B cell (primary cell): ENCODE data around the gene OR10C1. TPM values are rescaled to one million over a fixed set of nuclear protein-coding genes. Genes with fewer than 3 reads are reported as not detected.

Source experiments
- ATAC-seq: fragments of 200-7000 bp; cut with Tn5 transposase; one replicate; pipeline ENCODE4 v1.10.0; 2021; ENCODE audit warnings: low read depth, mild to moderate bottlenecking, moderate number of reproducible peaks, moderate library complexity
- CTCF ChIA-PET: fragments of 350-600 bp; sonication (Branson Sonifier 250); formaldehyde crosslinking; loops from one replicate; lab custom pipeline; 2021; ENCODE audit warnings: antibody characterized with exemption, inconsistent platforms; lab: Charles Lee
- POLR2A ChIA-PET: fragments of 350-600 bp; sonication (Branson Sonifier 250); formaldehyde crosslinking; loops from one replicate; lab custom pipeline; 2021; ENCODE audit warnings: antibody characterized with exemption; lab: Charles Lee
- DNase-seq: peaks from one replicate; pipeline ENCODE4 v3.0.0; 2013
- H2AFZ ChIP-seq: 2 replicates; pipeline ENCODE4 v1.6.1; 2012; ENCODE audit warnings: mild to moderate bottlenecking, low read depth, low read length; ENCODE audit not compliant: insufficient read depth, poor library complexity, severe bottlenecking
- H3K27ac ChIP-seq, 2 donors: 1 replicate in 1 of 2; 2 replicates in 1 of 2; pipeline ENCODE4 v1.5.1; 2012 to 2013; ENCODE audit warnings: low read length in 2 of 2, mild to moderate bottlenecking in 2 of 2, moderate library complexity in 1 of 2
- H3K27me3 ChIP-seq, 4 experiments: fragments of 200-600 bp in 1 of 4; sonication (generic) in 1 of 4; replicated peaks in 1 of 4; 1 replicate in 2 of 4; 2 replicates in 2 of 4; pipeline versions ENCODE4 v1.6.1 to v1.7.0; 2013 to 2016; ENCODE audit warnings: low read length in 3 of 4, mild to moderate bottlenecking in 2 of 4, mixed read lengths in 1 of 4, moderate library complexity in 1 of 4; ENCODE audit not compliant: insufficient read depth in 4 of 4, control insufficient read depth in 3 of 4; ENCODE audit errors: control extremely low read depth in 1 of 4
- H3K36me3 ChIP-seq, 2 experiments: replicated peaks in 1 of 2; 1 replicate in 1 of 2; 2 replicates in 1 of 2; pipeline versions ENCODE4 v1.6.1 to v1.7.1; 2013; ENCODE audit warnings: low read length in 1 of 2; ENCODE audit not compliant: insufficient read depth in 2 of 2, control insufficient read depth in 1 of 2; ENCODE audit errors: control extremely low read depth in 1 of 2, extremely low read depth in 1 of 2
- H3K4me1 ChIP-seq, 2 donors: fragments of 200-600 bp in 1 of 2; sonication (generic) in 1 of 2; 1 replicate in 1 of 2; 2 replicates in 1 of 2; pipeline versions ENCODE4 v1.5.1 to v1.6.1; 2013 to 2017; ENCODE audit warnings: low read length in 2 of 2; ENCODE audit not compliant: control insufficient read depth in 2 of 2, insufficient read depth in 2 of 2
- H3K4me2 ChIP-seq: replicated peaks from 2 replicates; pipeline ENCODE3; 2012; ENCODE audit warnings: mild to moderate bottlenecking, low read depth, low read length; ENCODE audit not compliant: poor library complexity, severe bottlenecking
- H3K4me3 ChIP-seq, 5 experiments: fragments of 200-600 bp in 1 of 5; sonication (generic) in 1 of 5; 1 replicate in 3 of 5; 2 replicates in 2 of 5; pipeline versions ENCODE4 v1.5.1 to v1.7.0; 2011 to 2016; ENCODE audit warnings: low read length in 4 of 5, mild to moderate bottlenecking in 4 of 5, low read depth in 2 of 5, control low read depth in 1 of 5, moderate library complexity in 1 of 5; ENCODE audit not compliant: insufficient read depth in 1 of 5; ENCODE audit errors: control extremely low read depth in 1 of 5, extremely low read depth in 1 of 5
- H3K79me2 ChIP-seq: fragments of 200-600 bp; sonication (generic); one replicate; pipeline ENCODE4 v1.6.0; 2016; ENCODE audit warnings: low read length; ENCODE audit not compliant: control insufficient read depth, insufficient read depth
- H3K9ac ChIP-seq: fragments of 200-600 bp; sonication (generic); 2 replicates; pipeline ENCODE4 v1.6.1; 2017; ENCODE audit warnings: mild to moderate bottlenecking, low read length, moderate library complexity
- H3K9me3 ChIP-seq, 3 donors: one replicate each; pipeline versions ENCODE4 v1.6.1 to v1.7.1; 2013; ENCODE audit warnings: low read length in 2 of 3; ENCODE audit not compliant: control insufficient read depth in 2 of 3, insufficient read depth in 1 of 3; ENCODE audit errors: control extremely low read depth in 1 of 3
- H4K20me1 ChIP-seq: 2 replicates; pipeline ENCODE4 v1.6.0; 2012; ENCODE audit warnings: mild to moderate bottlenecking, low read length; ENCODE audit not compliant: insufficient read depth, control insufficient read depth, poor library complexity, severe bottlenecking
- H3K27ac Mint-ChIP-seq: one replicate; pipeline ENCODE4 v1.8.0; 2021; ENCODE audit warnings: mixed read lengths
- H3K27me3 Mint-ChIP-seq: one replicate; pipeline ENCODE4 v1.8.0; 2021; ENCODE audit warnings: mixed read lengths
- H3K4me1 Mint-ChIP-seq: one replicate; pipeline ENCODE4 v1.8.0; 2021; ENCODE audit warnings: mixed read lengths
- H3K4me3 Mint-ChIP-seq: one replicate; pipeline ENCODE4 v1.8.0; 2021; ENCODE audit warnings: mixed read lengths
- H3K9me3 Mint-ChIP-seq: one replicate; pipeline ENCODE4 v1.8.0; 2022; ENCODE audit warnings: mixed read lengths; ENCODE audit not compliant: insufficient read depth
- EZH2 ChIP-seq: IDR thresholded peaks from 2 replicates; pipeline ENCODE4 v1.6.1; 2012; ENCODE audit warnings: borderline replicate concordance, low read depth, mild to moderate bottlenecking, moderate library complexity, low read length; ENCODE audit not compliant: insufficient read depth, poor library complexity, severe bottlenecking
- WGBS: methylation state at CpG from one replicate; pipeline ENCODE4 v1.1.5; 2013; ENCODE audit warnings: missing lambda C conversion rate; ENCODE audit not compliant: insufficient coverage; 5-methylcytosine and 5-hydroxymethylcytosine counted together
- intact Hi-C: fragments of 100-400 bp; cut with micrococcal nuclease; formaldehyde crosslinking; loops from one replicate; pipeline ENCODE4 v1.10.0; 2022
- polyA plus RNA-seq: library from polyadenylated mRNA; depleted of rRNA; stranded (reverse); fragments of >200 nt; gene quantifications from 2 replicates; pipeline ENCODE4 v1.2.3, GENCODE V29; 2012
- total RNA-seq, 2 donors: library from RNA; stranded (reverse); fragments of 120-200 nt in 1 of 2; gene quantifications; 1 replicate in 1 of 2; 2 replicates in 1 of 2; pipeline versions ENCODE4 v1.2.3 to v1.2.4, GENCODE V29; 2013 to 2022
- TF ChIP-seq, protein P1 (sequence below): fragments of 200-600 bp; IDR thresholded peaks from one replicate; pipeline ENCODE4 v1.8.0; 2022; ENCODE audit warnings: antibody characterized with exemption, mild to moderate bottlenecking

OR10C1 gene
- total and polyA plus RNA-seq, 2 donors (not counting 1 experiment from before 2014, with no cell fraction given) = not detected

DNA sequence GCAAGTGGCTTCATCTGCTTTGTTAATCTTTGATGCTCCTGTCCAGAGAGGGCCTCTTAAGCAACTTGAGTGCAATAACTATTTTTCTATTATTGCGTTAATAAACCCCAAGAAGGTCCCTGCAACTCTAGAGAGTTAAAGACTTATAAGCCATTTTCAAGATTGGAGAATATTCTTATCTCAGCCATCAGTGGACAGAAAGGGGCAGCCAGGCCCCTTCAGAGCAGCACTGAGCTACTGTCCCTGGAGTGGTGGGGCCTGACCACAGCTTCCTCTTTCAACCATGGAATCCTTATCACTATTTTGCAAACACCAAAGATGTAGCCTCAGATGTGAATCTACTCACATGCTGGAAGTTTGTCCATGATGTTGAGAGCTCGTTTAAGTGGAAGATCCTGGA lies 51.4 kb downstream of the OR10C1 start:
- peaks cover 0 to 9% (median 0%) of the 10 kb centered on the region in 4 experiments for H3K27me3 ChIP-seq
- ATAC-seq = no peak
- H3K36me3 ChIP-seq = no peaks in the 10 kb centered on the region
- Mint-ChIP-seq H3K4me1 (no peaks in the 10 kb centered on the region), H3K9me3 (no peaks in the 10 kb centered on the region), H3K4me3 (no peak overlapping the region), H3K27me3 (peaks cover 36% of the 10 kb centered on the region), H3K27ac (no peak overlapping the region)
- WGBS = 0% methylated on average over 1 of the region's 2 CpGs
- CTCF ChIA-PET = no interaction called here
- intact Hi-C loops = no loop called here
- H3K9me3 ChIP-seq = no peaks in the 10 kb centered on the region
- no peak overlapping the region for H3K4me2 ChIP-seq
- no peak for DNase-seq
- no peak overlapping the region for H3K27ac ChIP-seq
- no peaks in the 10 kb centered on the region for H4K20me1 ChIP-seq
- H3K4me3 ChIP-seq = no peak overlapping the region
- H3K79me2 ChIP-seq = no peaks in the 10 kb centered on the region
- no peak overlapping the region for H3K9ac ChIP-seq
- H3K4me1 ChIP-seq = no peaks in the 10 kb centered on the region
- TF ChIP-seq, protein P1, sequence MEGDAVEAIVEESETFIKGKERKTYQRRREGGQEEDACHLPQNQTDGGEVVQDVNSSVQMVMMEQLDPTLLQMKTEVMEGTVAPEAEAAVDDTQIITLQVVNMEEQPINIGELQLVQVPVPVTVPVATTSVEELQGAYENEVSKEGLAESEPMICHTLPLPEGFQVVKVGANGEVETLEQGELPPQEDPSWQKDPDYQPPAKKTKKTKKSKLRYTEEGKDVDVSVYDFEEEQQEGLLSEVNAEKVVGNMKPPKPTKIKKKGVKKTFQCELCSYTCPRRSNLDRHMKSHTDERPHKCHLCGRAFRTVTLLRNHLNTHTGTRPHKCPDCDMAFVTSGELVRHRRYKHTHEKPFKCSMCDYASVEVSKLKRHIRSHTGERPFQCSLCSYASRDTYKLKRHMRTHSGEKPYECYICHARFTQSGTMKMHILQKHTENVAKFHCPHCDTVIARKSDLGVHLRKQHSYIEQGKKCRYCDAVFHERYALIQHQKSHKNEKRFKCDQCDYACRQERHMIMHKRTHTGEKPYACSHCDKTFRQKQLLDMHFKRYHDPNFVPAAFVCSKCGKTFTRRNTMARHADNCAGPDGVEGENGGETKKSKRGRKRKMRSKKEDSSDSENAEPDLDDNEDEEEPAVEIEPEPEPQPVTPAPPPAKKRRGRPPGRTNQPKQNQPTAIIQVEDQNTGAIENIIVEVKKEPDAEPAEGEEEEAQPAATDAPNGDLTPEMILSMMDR = no peak
- TF ChIP-seq EZH2 = no peak
- no peak overlapping the region for H2AFZ ChIP-seq
- POLR2A ChIA-PET = no interaction called here

Other genes starting within 250 kb of the OR10C1 start
- not detected in 2 replicates for gene OR14J1, start 137.6 kb upstream of the OR10C1 start, total RNA-seq
- gene OR14J1, start 137.6 kb upstream of the OR10C1 start, polyA plus RNA-seq = not detected in 2 replicates
- not detected in 2 replicates for gene OR5V1, start 70.4 kb upstream of the OR10C1 start, total RNA-seq
- gene OR5V1, start 70.4 kb upstream of the OR10C1 start, polyA plus RNA-seq = not detected in 2 replicates
- gene OR12D3, start 64.0 kb upstream of the OR10C1 start, total RNA-seq = not detected in 2 replicates
- not detected in 2 replicates for gene OR12D3, start 64.0 kb upstream of the OR10C1 start, polyA plus RNA-seq
- gene OR12D2, start 43.7 kb upstream of the OR10C1 start, total RNA-seq = not detected in 2 replicates
- gene OR12D2, start 43.7 kb upstream of the OR10C1 start, polyA plus RNA-seq = not detected in 2 replicates
- gene OR12D1, start 24.4 kb upstream of the OR10C1 start, total RNA-seq = not detected in 2 replicates
- gene OR12D1, start 24.4 kb upstream of the OR10C1 start, polyA plus RNA-seq = not detected in 2 replicates
- not detected in 2 replicates for gene OR11A1, start 17.8 kb downstream of the OR10C1 start, total RNA-seq
- gene OR11A1, start 17.8 kb downstream of the OR10C1 start, polyA plus RNA-seq = not detected in 2 replicates
- gene OR2H1, start 17.8 kb downstream of the OR10C1 start, total RNA-seq = not detected in 2 replicates
- not detected in 2 replicates for gene OR2H1, start 17.8 kb downstream of the OR10C1 start, polyA plus RNA-seq
- not detected in 2 replicates for gene MAS1L, start 48.6 kb downstream of the OR10C1 start, total RNA-seq
- not detected in 2 replicates for gene MAS1L, start 48.6 kb downstream of the OR10C1 start, polyA plus RNA-seq
- not detected in 2 replicates for gene UBD, start 120.4 kb downstream of the OR10C1 start, total RNA-seq
- not detected in 2 replicates for gene UBD, start 120.4 kb downstream of the OR10C1 start, polyA plus RNA-seq
- not detected in 2 replicates for gene OR2H2, start 145.8 kb downstream of the OR10C1 start, total RNA-seq
- gene OR2H2, start 145.8 kb downstream of the OR10C1 start, polyA plus RNA-seq = not detected in 2 replicates
- gene GABBR1, start 193.9 kb downstream of the OR10C1 start, total RNA-seq = 188 and 198 TPM in 2 replicates
- 241 and 246 TPM in 2 replicates for gene GABBR1, start 193.9 kb downstream of the OR10C1 start, polyA plus RNA-seq
- gene MOG, start 217.8 kb downstream of the OR10C1 start, total RNA-seq = not detected in 2 replicates
- gene MOG, start 217.8 kb downstream of the OR10C1 start, polyA plus RNA-seq = not detected in 2 replicates
- 5.0 and 5.1 TPM in 2 replicates for gene ZFP57, start 241.8 kb downstream of the OR10C1 start, total RNA-seq
- gene ZFP57, start 241.8 kb downstream of the OR10C1 start, polyA plus RNA-seq = 0.39 and 2.3 TPM in 2 replicates